Parathyroid adenoma (tissue), 2 donors: ENCODE data around the gene CABLES1.

ENCODE experiments used
- H2AFZ ChIP-seq: fragments of 300-600 bp; sonication (generic); one replicate; pipeline ENCODE4 v1.7.0; 2017; ENCODE audit warnings: antibody characterized with exemption, mild to moderate bottlenecking
- H3K27ac ChIP-seq: fragments of 300-600 bp; sonication (generic); one replicate; pipeline ENCODE4 v1.7.0; 2017
- H3K27me3 ChIP-seq: fragments of 300-600 bp; sonication (generic); one replicate; pipeline ENCODE4 v1.7.0; 2017; ENCODE audit warnings: low read length; ENCODE audit not compliant: control insufficient read depth, insufficient read depth
- H3K36me3 ChIP-seq: fragments of 300-600 bp; sonication (generic); one replicate; pipeline ENCODE4 v1.7.0; 2017; ENCODE audit warnings: low read length; ENCODE audit not compliant: control insufficient read depth, insufficient read depth
- H3K4me1 ChIP-seq: fragments of 300-600 bp; sonication (generic); one replicate; pipeline ENCODE4 v1.7.0; 2017; ENCODE audit warnings: control low read depth
- H3K4me2 ChIP-seq: fragments of 300-600 bp; sonication (generic); one replicate; pipeline ENCODE4 v1.7.0; 2017; ENCODE audit warnings: low read length
- H3K4me3 ChIP-seq: fragments of 300-600 bp; sonication (generic); one replicate; pipeline ENCODE4 v1.7.0; 2017; ENCODE audit warnings: low read depth, low read length
- H3K79me2 ChIP-seq: fragments of 300-600 bp; sonication (generic); one replicate; pipeline ENCODE4 v1.7.0; 2017; ENCODE audit warnings: control low read depth
- H3K9ac ChIP-seq: fragments of 300-600 bp; sonication (generic); one replicate; pipeline ENCODE4 v1.7.0; 2017; ENCODE audit warnings: mild to moderate bottlenecking
- H3K9me3 ChIP-seq: fragments of 300-600 bp; sonication (generic); one replicate; pipeline ENCODE4 v1.7.0; 2017; ENCODE audit warnings: low read length; ENCODE audit not compliant: control insufficient read depth
- CTCF ChIP-seq: fragments of 300-600 bp; sonication (generic); IDR thresholded peaks from one replicate; pipeline ENCODE4 v1.7.0; 2017; ENCODE audit warnings: antibody characterized with exemption, mild to moderate bottlenecking
- donor health status: primary hyperparathyroidism.

CABLES1 gene

GRCh38 chr18:23302511-23302850 lies 167.2 kb downstream of the CABLES1 start:
- Histone ChIP-seq H3K36me3 (no peaks in the 10 kb centered on the region), H3K4me3 (no peak overlapping the region), H3K27ac (no peak overlapping the region), H3K9ac (no peak overlapping the region), H3K79me2 (no peaks in the 10 kb centered on the region), H3K9me3 (no peaks in the 10 kb centered on the region), H2AFZ (no peak overlapping the region), H3K27me3 (no peaks in the 10 kb centered on the region), H3K4me1 (no peaks in the 10 kb centered on the region), H3K4me2 (no peak overlapping the region)
- TF ChIP-seq CTCF = no peak

- H3K36me3 ChIP-seq = no peaks in the 10 kb centered on the region
Observed at GRCh38 chr18:23302851-23303527, 167.7 kb downstream of the CABLES1 start.

GRCh38 chr18:23306822-23307221 lies 171.5 kb downstream of the CABLES1 start:
- no peak for TF ChIP-seq CTCF

More at GRCh38 chr18:23302851-23303527, 167.7 kb downstream of the CABLES1 start:
- no peaks in the 10 kb centered on the region for H3K9me3 ChIP-seq
- H3K79me2 ChIP-seq = no peaks in the 10 kb centered on the region
- no peak overlapping the region for H3K9ac ChIP-seq
- no peak overlapping the region for H3K4me2 ChIP-seq
- no peaks in the 10 kb centered on the region for H3K27me3 ChIP-seq
- no peak overlapping the region for H3K27ac ChIP-seq
- no peaks in the 10 kb centered on the region for H3K4me1 ChIP-seq
- no peak for TF ChIP-seq CTCF
- H3K4me3 ChIP-seq = no peak overlapping the region
- no peak overlapping the region for H2AFZ ChIP-seq

GRCh38 chr18:23307567-23308295 lies 172.4 kb downstream of the CABLES1 start:
- Histone ChIP-seq H3K9ac (no peak overlapping the region), H3K9me3 (no peaks in the 10 kb centered on the region), H3K79me2 (no peaks in the 10 kb centered on the region), H3K27me3 (no peaks in the 10 kb centered on the region), H3K4me3 (no peak overlapping the region), H2AFZ (no peak overlapping the region), H3K36me3 (no peaks in the 10 kb centered on the region), H3K4me1 (no peaks in the 10 kb centered on the region), H3K27ac (no peak overlapping the region), H3K4me2 (no peak overlapping the region)
- no peak for TF ChIP-seq CTCF

More at GRCh38 chr18:23306822-23307221, 171.5 kb downstream of the CABLES1 start:
- Histone ChIP-seq H3K27me3 (no peaks in the 10 kb centered on the region), H3K79me2 (no peaks in the 10 kb centered on the region), H3K4me1 (no peaks in the 10 kb centered on the region), H3K36me3 (no peaks in the 10 kb centered on the region), H3K9ac (no peak overlapping the region), H3K9me3 (no peaks in the 10 kb centered on the region), H3K27ac (no peak overlapping the region), H3K4me2 (no peak overlapping the region), H3K4me3 (no peak overlapping the region), H2AFZ (no peak overlapping the region)
